Measurements from ENCODE around the gene CDKN2B-AS1. TPM values are rescaled to one million over a fixed set of nuclear protein-coding genes. Genes with fewer than 3 reads are reported as not detected.
A peak's percentile ranks its signal among the peaks of the same experiment; 100 is the strongest.

CDKN2B-AS1 gene
- total and polyA plus RNA-seq, 12 donors = 0.13 to 2.5 (median 0.74) TPM; not detected in 1

GRCh38 chr9:22141908-22142307, 147.3 kb downstream of the CDKN2B-AS1 start:
- Histone ChIP-seq H3K27me3 (no peaks in the 10 kb centered on the region), H3K4me3 (no peak overlapping the region), H3K36me3 (replicated peaks in 1 of 2) (no peaks in the 10 kb centered on the region), H3K4me1 (replicated peaks in 1 of 2) (no peaks in the 10 kb centered on the region), H3K27ac (no peak overlapping the region), H3K9me3 (replicated peaks in 1 of 3) (no peaks in the 10 kb centered on the region)
- DNase-seq = peak in 1 of 7 donors; percentile 20
- TF ChIP-seq POLR2A (IDR thresholded peaks at IDR 0.05) (no peak), CTCF (IDR thresholded peaks at IDR 0.05) (no peak)
- 7 to 19% (median 13%) methylated on average over 1 of the region's 1 CpG for WGBS, 4 donors
- intact Hi-C loops (cut with DNase I) = no loop called here

GRCh38 chr9:22142671-22143070, 148.1 kb downstream of the CDKN2B-AS1 start:
- intact Hi-C loops (cut with DNase I) = no loop called here
- 43 to 47% (median 44%) methylated on average over 2 of the region's 2 CpGs for WGBS, 4 donors
- H3K36me3 ChIP-seq (replicated peaks in 1 of 2) = no peaks in the 10 kb centered on the region
- no peak overlapping the region for H3K27ac ChIP-seq
- TF ChIP-seq CTCF (IDR thresholded peaks at IDR 0.05) (no peak), POLR2A (IDR thresholded peaks at IDR 0.05) (no peak)
- H3K4me1 ChIP-seq (replicated peaks in 1 of 2) = no peaks in the 10 kb centered on the region
- no peak for DNase-seq
- no peak overlapping the region for H3K4me3 ChIP-seq
- H3K27me3 ChIP-seq = no peaks in the 10 kb centered on the region
- no peaks in the 10 kb centered on the region for H3K9me3 ChIP-seq (replicated peaks in 1 of 3)

- WGBS, 4 donors = 4 to 60% (median 39%) methylated on average over 1 of the region's 1 CpG
- Histone ChIP-seq H3K27ac (no peak overlapping the region), H3K9me3 (replicated peaks in 1 of 3) (no peaks in the 10 kb centered on the region), H3K4me1 (replicated peaks in 1 of 2) (no peaks in the 10 kb centered on the region), H3K27me3 (no peaks in the 10 kb centered on the region), H3K4me3 (no peak overlapping the region), H3K36me3 (replicated peaks in 1 of 2) (no peaks in the 10 kb centered on the region)
- intact Hi-C loops (cut with DNase I) = no loop called here
- DNase-seq = no peak
- TF ChIP-seq CTCF (IDR thresholded peaks at IDR 0.05) (no peak), POLR2A (IDR thresholded peaks at IDR 0.05) (no peak)
Measured at GRCh38 chr9:22143799-22144625, 149.4 kb downstream of the CDKN2B-AS1 start.

DNA sequence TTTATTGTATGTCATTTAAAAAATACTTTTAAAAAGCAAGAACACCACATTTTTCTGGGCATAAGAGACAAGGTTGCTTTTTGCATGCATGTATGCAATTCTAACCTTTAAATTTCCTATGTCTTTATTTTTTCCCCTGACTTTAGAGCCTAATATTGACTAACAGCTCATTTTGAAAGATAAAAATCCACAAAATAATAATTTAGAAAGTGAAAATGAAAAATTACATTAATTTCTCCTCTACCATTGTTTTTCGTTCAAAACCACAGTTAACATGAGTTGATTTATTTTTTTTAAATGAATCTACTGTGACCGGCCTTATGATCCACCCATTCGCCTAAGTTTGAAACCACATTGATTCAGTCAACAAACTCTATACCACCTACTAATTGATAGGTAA, 152.0 kb downstream of the CDKN2B-AS1 start:
- no peak overlapping the region for H3K27ac ChIP-seq
- DNase-seq = no peak
- 77 to 83% (median 78%) methylated on average over 3 of the region's 3 CpGs for WGBS, 4 donors
- TF ChIP-seq CTCF (IDR thresholded peaks at IDR 0.05) (no peak), POLR2A (IDR thresholded peaks at IDR 0.05) (no peak)
- no peaks in the 10 kb centered on the region for H3K9me3 ChIP-seq (replicated peaks in 1 of 3)
- no peaks in the 10 kb centered on the region for H3K4me1 ChIP-seq (replicated peaks in 1 of 2)
- intact Hi-C loops (cut with DNase I) = no loop called here
- H3K36me3 ChIP-seq (replicated peaks in 1 of 2) = no peaks in the 10 kb centered on the region
- no peaks in the 10 kb centered on the region for H3K27me3 ChIP-seq
- H3K4me3 ChIP-seq = no peak overlapping the region
